ENCODE results near the gene FAM124B. TPM values are rescaled to one million over a fixed set of nuclear protein-coding genes. Genes with fewer than 3 reads are reported as not detected.

FAM124B gene
- total and polyA plus RNA-seq, 5 donors = 0.44 to 2.1 (median 1.1) TPM

- WGBS = 84% methylated on average over 4 of the region's 4 CpGs
- intact Hi-C loops (cut with DNase I) = no loop called here
- Histone ChIP-seq H3K27ac (ENCODE audit: low read length) (no peak overlapping the region), H3K4me3 (ENCODE audit: low read length) (no peak overlapping the region), H3K9me3 (ENCODE audit: control insufficient read depth, low read length) (no peaks in the 10 kb centered on the region), H3K27me3 (ENCODE audit: control insufficient read depth, insufficient read depth) (no peaks in the 10 kb centered on the region), H3K4me1 (ENCODE audit: control insufficient read depth, insufficient read depth, low read length) (no peaks in the 10 kb centered on the region)
- ATAC-seq (no peak), DNase-seq (no peak)
These were observed 22.7 kb downstream of the FAM124B start for GRCh38 chr2:224379172-224379571.

- H3K4me1 ChIP-seq (ENCODE audit: control insufficient read depth, insufficient read depth, low read length) = no peaks in the 10 kb centered on the region
- H3K9me3 ChIP-seq (ENCODE audit: control insufficient read depth, low read length) = no peaks in the 10 kb centered on the region
- WGBS = 88% methylated on average over 1 of the region's 1 CpG
- no peak overlapping the region for H3K27ac ChIP-seq (ENCODE audit: low read length)
- no peaks in the 10 kb centered on the region for H3K27me3 ChIP-seq (ENCODE audit: control insufficient read depth, insufficient read depth)
- no peak overlapping the region for H3K4me3 ChIP-seq (ENCODE audit: low read length)
- ATAC-seq (no peak), DNase-seq (no peak)
- intact Hi-C loops (cut with DNase I) = no loop called here
These were observed 23.2 kb downstream of the FAM124B start for GRCh38 chr2:224378701-224379097.

GRCh38 chr2:224377751-224378700 is 23.9 kb downstream of the FAM124B start:
- H3K4me1 ChIP-seq (ENCODE audit: control insufficient read depth, insufficient read depth, low read length) = no peaks in the 10 kb centered on the region
- H3K27me3 ChIP-seq (ENCODE audit: control insufficient read depth, insufficient read depth) = no peaks in the 10 kb centered on the region
- H3K4me3 ChIP-seq (ENCODE audit: low read length) = no peak overlapping the region
- DNase-seq (no peak), ATAC-seq (no peak)
- intact Hi-C loops (cut with DNase I) = no loop called here
- no peaks in the 10 kb centered on the region for H3K9me3 ChIP-seq (ENCODE audit: control insufficient read depth, low read length)
- 72% methylated on average over 6 of the region's 6 CpGs for WGBS
- no peak overlapping the region for H3K27ac ChIP-seq (ENCODE audit: low read length)

- Histone ChIP-seq H3K27me3 (ENCODE audit: control insufficient read depth, insufficient read depth) (no peaks in the 10 kb centered on the region), H3K27ac (ENCODE audit: low read length) (no peak overlapping the region), H3K4me3 (ENCODE audit: low read length) (no peak overlapping the region), H3K9me3 (ENCODE audit: control insufficient read depth, low read length) (no peaks in the 10 kb centered on the region), H3K4me1 (ENCODE audit: control insufficient read depth, insufficient read depth, low read length) (no peaks in the 10 kb centered on the region)
- no peak for DNase-seq
- 75% methylated on average over 6 of the region's 6 CpGs for WGBS
- intact Hi-C loops (cut with DNase I) = no loop called here
- no peak for ATAC-seq
These were observed 29.3 kb downstream of the FAM124B start for GRCh38 chr2:224372641-224373040.

- H3K4me1 ChIP-seq (ENCODE audit: control insufficient read depth, insufficient read depth, low read length) = no peaks in the 10 kb centered on the region
- no peak overlapping the region for H3K4me3 ChIP-seq (ENCODE audit: low read length)
- ATAC-seq = no peak
- intact Hi-C loops (cut with DNase I) = loop anchor here in 2 of 4 donors (5.0 to 10.0 kb wide), 2 partner anchors 76 to 278 kb away; no protein-coding TSS in a partner anchor
- DNase-seq = no peak
- H3K27me3 ChIP-seq (ENCODE audit: control insufficient read depth, insufficient read depth) = no peaks in the 10 kb centered on the region
- H3K9me3 ChIP-seq (ENCODE audit: control insufficient read depth, low read length) = no peaks in the 10 kb centered on the region
- WGBS = 57% methylated on average over 7 of the region's 7 CpGs
- H3K27ac ChIP-seq (ENCODE audit: low read length) = no peak overlapping the region
These were observed 32.8 kb downstream of the FAM124B start for GRCh38 chr2:224369028-224369632.

- no peak overlapping the region for H3K4me3 ChIP-seq (ENCODE audit: low read length)
- no peaks in the 10 kb centered on the region for H3K4me1 ChIP-seq (ENCODE audit: control insufficient read depth, insufficient read depth, low read length)
- WGBS = 66% methylated on average over 3 of the region's 3 CpGs
- no peaks in the 10 kb centered on the region for H3K9me3 ChIP-seq (ENCODE audit: control insufficient read depth, low read length)
- intact Hi-C loops (cut with DNase I) = loop anchor here in 2 of 4 donors (5.0 to 10.0 kb wide), 2 partner anchors 78 to 281 kb away; no protein-coding TSS in a partner anchor
- H3K27me3 ChIP-seq (ENCODE audit: control insufficient read depth, insufficient read depth) = no peaks in the 10 kb centered on the region
- H3K27ac ChIP-seq (ENCODE audit: low read length) = no peak overlapping the region
- DNase-seq (no peak), ATAC-seq (no peak)
These were observed 35.6 kb downstream of the FAM124B start for GRCh38 chr2:224366267-224366844.

- no peaks in the 10 kb centered on the region for H3K27me3 ChIP-seq (ENCODE audit: control insufficient read depth, insufficient read depth)
- 93% methylated on average over 9 of the region's 9 CpGs for WGBS
- no peaks in the 10 kb centered on the region for H3K4me1 ChIP-seq (ENCODE audit: control insufficient read depth, insufficient read depth, low read length)
- H3K4me3 ChIP-seq (ENCODE audit: low read length) = no peak overlapping the region
- intact Hi-C loops (cut with DNase I) = loop anchor here in 2 of 4 donors (5.0 to 10.0 kb wide), 2 partner anchors 79 to 282 kb away; no protein-coding TSS in a partner anchor
- no peak for ATAC-seq
- no peak for DNase-seq
- H3K27ac ChIP-seq (ENCODE audit: low read length) = no peak overlapping the region
- no peaks in the 10 kb centered on the region for H3K9me3 ChIP-seq (ENCODE audit: control insufficient read depth, low read length)
These were observed 36.6 kb downstream of the FAM124B start for GRCh38 chr2:224365331-224365730.

- Histone ChIP-seq H3K4me1 (ENCODE audit: control insufficient read depth, insufficient read depth, low read length) (no peaks in the 10 kb centered on the region), H3K4me3 (ENCODE audit: low read length) (no peak overlapping the region), H3K27me3 (ENCODE audit: control insufficient read depth, insufficient read depth) (no peaks in the 10 kb centered on the region), H3K9me3 (ENCODE audit: control insufficient read depth, low read length) (no peaks in the 10 kb centered on the region), H3K27ac (ENCODE audit: low read length) (no peak overlapping the region)
- no peak for DNase-seq
- ATAC-seq = no peak
- intact Hi-C loops (cut with DNase I) = loop anchor here in 1 of 4 donors (10.0 kb wide), 1 partner anchor 82 kb away; no protein-coding TSS in a partner anchor
- WGBS = 87% methylated on average over 3 of the region's 3 CpGs
These were observed 38.6 kb downstream of the FAM124B start for GRCh38 chr2:224363281-224363680.

GRCh38 chr2:224362094-224362493 is 39.8 kb downstream of the FAM124B start:
- WGBS = 79% methylated on average over 1 of the region's 1 CpG
- Histone ChIP-seq H3K27me3 (ENCODE audit: control insufficient read depth, insufficient read depth) (no peaks in the 10 kb centered on the region), H3K9me3 (ENCODE audit: control insufficient read depth, low read length) (no peaks in the 10 kb centered on the region), H3K27ac (ENCODE audit: low read length) (no peak overlapping the region), H3K4me1 (ENCODE audit: control insufficient read depth, insufficient read depth, low read length) (no peaks in the 10 kb centered on the region), H3K4me3 (ENCODE audit: low read length) (no peak overlapping the region)
- DNase-seq = no peak
- intact Hi-C loops (cut with DNase I) = loop anchor here in 1 of 4 donors (10.0 kb wide), 1 partner anchor 83 kb away; no protein-coding TSS in a partner anchor
- no peak for ATAC-seq

GRCh38 chr2:224360801-224361251 is 41.1 kb downstream of the FAM124B start:
- Histone ChIP-seq H3K9me3 (ENCODE audit: control insufficient read depth, low read length) (no peaks in the 10 kb centered on the region), H3K4me3 (ENCODE audit: low read length) (no peak overlapping the region), H3K27ac (ENCODE audit: low read length) (no peak overlapping the region), H3K4me1 (ENCODE audit: control insufficient read depth, insufficient read depth, low read length) (no peaks in the 10 kb centered on the region), H3K27me3 (ENCODE audit: control insufficient read depth, insufficient read depth) (no peaks in the 10 kb centered on the region)
- DNase-seq = no peak
- intact Hi-C loops (cut with DNase I) = loop anchor here in 1 of 4 donors (10.0 kb wide), 1 partner anchor 84 kb away; no protein-coding TSS in a partner anchor
- ATAC-seq = no peak
- 72% methylated on average over 3 of the region's 3 CpGs for WGBS
